Liver (tissue), 9 donors: Measurements from ENCODE around the gene NAT16. TPM values are rescaled to one million over a fixed set of nuclear protein-coding genes. Genes with fewer than 3 reads are reported as not detected.

Source experiments
- DNase-seq: peaks from one replicate; pipeline ENCODE4 v3.0.0-alpha.2; 2017; ENCODE audit warnings: low spot score
- H3K27ac ChIP-seq, 2 donors: one replicate each; pipeline ENCODE4 v1.7.0; 2013; ENCODE audit warnings: inconsistent platforms in 2 of 2, low read length in 2 of 2, control low read depth in 1 of 2, low read depth in 1 of 2, mild to moderate bottlenecking in 1 of 2
- H3K27me3 ChIP-seq, 4 donors: one replicate each; pipeline versions ENCODE4 v1.6.1 to v1.7.0; 2013; ENCODE audit warnings: low read length in 3 of 4, inconsistent platforms in 1 of 4, mild to moderate bottlenecking in 1 of 4, moderate library complexity in 1 of 4; ENCODE audit not compliant: control insufficient read depth in 4 of 4, insufficient read depth in 4 of 4
- H3K36me3 ChIP-seq, 4 donors: one replicate each; pipeline versions ENCODE4 v1.6.1 to v1.7.0; 2013; ENCODE audit warnings: low read length in 3 of 4, mild to moderate bottlenecking in 3 of 4, low read depth in 1 of 4, moderate library complexity in 1 of 4; ENCODE audit not compliant: control insufficient read depth in 4 of 4, insufficient read depth in 3 of 4
- H3K4me1 ChIP-seq, 4 donors: one replicate each; pipeline versions ENCODE4 v1.6.1 to v1.7.0; 2013; ENCODE audit warnings: low read length in 3 of 4, mild to moderate bottlenecking in 3 of 4, moderate library complexity in 1 of 4; ENCODE audit not compliant: control insufficient read depth in 4 of 4, insufficient read depth in 4 of 4
- H3K4me3 ChIP-seq, 3 donors: one replicate each; pipeline versions ENCODE4 v1.6.1 to v1.7.0; 2013; ENCODE audit warnings: low read length in 3 of 3, control low read depth in 1 of 3, low read depth in 1 of 3, mild to moderate bottlenecking in 1 of 3
- H3K9ac ChIP-seq, 2 donors: one replicate each; pipeline ENCODE4 v1.7.0; 2013; ENCODE audit warnings: low read length in 2 of 2, mild to moderate bottlenecking in 2 of 2, moderate library complexity in 2 of 2, control low read depth in 1 of 2, low read depth in 1 of 2
- H3K9me3 ChIP-seq, 4 donors: one replicate each; pipeline versions ENCODE4 v1.6.1 to v1.7.0; 2013; ENCODE audit warnings: low read length in 3 of 4; ENCODE audit not compliant: control insufficient read depth in 4 of 4
- FOXA1 ChIP-seq: IDR thresholded peaks from 2 replicates; pipeline ENCODE4 v1.6.1; 2016; ENCODE audit warnings: antibody characterized with exemption
- FOXA2 ChIP-seq: IDR thresholded peaks from 2 replicates; pipeline ENCODE4 v1.6.1; 2016; ENCODE audit warnings: antibody characterized with exemption
- GABPA ChIP-seq, 2 donors: IDR thresholded peaks in 1 of 2; conservative IDR thresholded peaks in 1 of 2; 2 replicates each; pipeline ENCODE4 v1.6.1; 2016; ENCODE audit warnings: antibody characterized with exemption in 2 of 2, mild to moderate bottlenecking in 1 of 2, moderate library complexity in 1 of 2
- HNF4A ChIP-seq, 2 donors: conservative IDR thresholded peaks; 2 replicates each; pipeline ENCODE4 v1.6.1; 2016; ENCODE audit warnings: antibody characterized with exemption in 2 of 2, mild to moderate bottlenecking in 2 of 2
- HNF4G ChIP-seq: IDR thresholded peaks from 2 replicates; pipeline ENCODE4 v1.6.1; 2016; ENCODE audit warnings: antibody characterized with exemption
- JUND ChIP-seq, 2 donors: IDR thresholded peaks; 2 replicates each; pipeline ENCODE4 v1.6.1; 2016; ENCODE audit warnings: antibody characterized with exemption in 2 of 2
- MAX ChIP-seq: IDR thresholded peaks from 2 replicates; pipeline ENCODE4 v1.6.1; 2016; ENCODE audit warnings: antibody characterized with exemption
- NR2F2 ChIP-seq: IDR thresholded peaks from 2 replicates; pipeline ENCODE4 v1.6.1; 2016; ENCODE audit warnings: antibody characterized with exemption
- RAD21 ChIP-seq, 2 donors: IDR thresholded peaks; 2 replicates each; pipeline ENCODE4 v1.6.1; 2016; ENCODE audit warnings: antibody characterized with exemption in 2 of 2, mild to moderate bottlenecking in 2 of 2
- SP1 ChIP-seq: IDR thresholded peaks from 2 replicates; pipeline ENCODE4 v1.6.1; 2018; ENCODE audit warnings: antibody characterized with exemption, mild to moderate bottlenecking
- TAF1 ChIP-seq: conservative IDR thresholded peaks from 2 replicates; pipeline ENCODE4 v1.6.1; 2016; ENCODE audit warnings: antibody characterized with exemption, mild to moderate bottlenecking
- YY1 ChIP-seq: IDR thresholded peaks from 2 replicates; pipeline ENCODE4 v1.6.1; 2016; ENCODE audit warnings: antibody characterized with exemption, mild to moderate bottlenecking
- WGBS: extraction: QIAGEN DNeasy Blood & Tissue Kit; methylation state at CpG from one replicate; pipeline ENCODE4 v1.1.7; 2013; 5-methylcytosine and 5-hydroxymethylcytosine counted together
- polyA plus RNA-seq, 2 donors: library from polyadenylated mRNA; stranded (reverse) in 1 of 2; unstranded in 1 of 2; fragments of 200-250 nt in 1 of 2; fragments of >200 nt in 1 of 2; fragmentation: Nextera tagmentation in 1 of 2; extraction: Ambion mirVana in 1 of 2; gene quantifications; one replicate each; pipeline versions ENCODE4 v1.2.1 to v1.2.3, GENCODE V29; 2013 to 2015
- total RNA-seq, 2 donors: library from RNA; depleted of rRNA; stranded (reverse); fragments of >200 nt; gene quantifications; one replicate each; pipeline ENCODE4 v1.2.3, GENCODE V29; 2014
- TF ChIP-seq, protein P1 (sequence below): IDR thresholded peaks from 2 replicates; pipeline ENCODE4 v1.6.1; 2016; ENCODE audit warnings: antibody characterized with exemption
- TF ChIP-seq, protein P2 (sequence below): fragments of 150-350 bp; IDR thresholded peaks from 2 replicates; pipeline ENCODE4 v1.5.1; 2017; ENCODE audit warnings: improper control_type of control experiment, low read depth, low read length; ENCODE audit not compliant: missing input control
- TF ChIP-seq, protein P3 (sequence below): IDR thresholded peaks from 2 replicates; pipeline ENCODE4 v1.6.1; 2016; ENCODE audit warnings: antibody characterized with exemption, mild to moderate bottlenecking
- TF ChIP-seq, protein P4 (sequence below): IDR thresholded peaks from 2 replicates; pipeline ENCODE4 v1.6.1; 2016; ENCODE audit warnings: antibody characterized with exemption
- donor health status: healthy.
- donor health status: healthy.
- donor health status: healthy.
- donor health status: healthy.
- donor health status: healthy.

Gene NAT16
- total and polyA plus RNA-seq, 4 donors: not detected

GRCh38 chr7:101165958-101166647, 14.0 kb downstream of the NAT16 start:
- 3% methylated on average over 38 of the region's 38 CpGs for WGBS
- Histone ChIP-seq H3K4me1 (peaks cover 4 to 34% (median 14%) of the 10 kb centered on the region in 4 donors), H3K27me3 (peaks cover 7 to 9% (median 8%) of the 10 kb centered on the region in 4 donors), H3K4me3 (no peak overlapping the region), H3K27ac (no peak overlapping the region), H3K9me3 (no peaks in the 10 kb centered on the region), H3K9ac (no peak overlapping the region), H3K36me3 (no peaks in the 10 kb centered on the region)
- TF ChIP-seq TAF1 (no peak), YY1 (no peak), MAX (no peak), HNF4G (no peak), HNF4A (conservative IDR thresholded peaks at IDR 0.05) (no peak), RAD21 (IDR thresholded peaks at IDR 0.05) (no peak), JUND (IDR thresholded peaks at IDR 0.05) (no peak), GABPA (IDR thresholded peaks at IDR 0.05 in 1 of 2, conservative IDR thresholded peaks at IDR 0.05 in 1 of 2) (no peak), FOXA1 (no peak), SP1 (no peak), FOXA2 (no peak)
- TF ChIP-seq, protein P1, sequence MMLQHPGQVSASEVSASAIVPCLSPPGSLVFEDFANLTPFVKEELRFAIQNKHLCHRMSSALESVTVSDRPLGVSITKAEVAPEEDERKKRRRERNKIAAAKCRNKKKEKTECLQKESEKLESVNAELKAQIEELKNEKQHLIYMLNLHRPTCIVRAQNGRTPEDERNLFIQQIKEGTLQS: no peak
- TF ChIP-seq, protein P2, sequence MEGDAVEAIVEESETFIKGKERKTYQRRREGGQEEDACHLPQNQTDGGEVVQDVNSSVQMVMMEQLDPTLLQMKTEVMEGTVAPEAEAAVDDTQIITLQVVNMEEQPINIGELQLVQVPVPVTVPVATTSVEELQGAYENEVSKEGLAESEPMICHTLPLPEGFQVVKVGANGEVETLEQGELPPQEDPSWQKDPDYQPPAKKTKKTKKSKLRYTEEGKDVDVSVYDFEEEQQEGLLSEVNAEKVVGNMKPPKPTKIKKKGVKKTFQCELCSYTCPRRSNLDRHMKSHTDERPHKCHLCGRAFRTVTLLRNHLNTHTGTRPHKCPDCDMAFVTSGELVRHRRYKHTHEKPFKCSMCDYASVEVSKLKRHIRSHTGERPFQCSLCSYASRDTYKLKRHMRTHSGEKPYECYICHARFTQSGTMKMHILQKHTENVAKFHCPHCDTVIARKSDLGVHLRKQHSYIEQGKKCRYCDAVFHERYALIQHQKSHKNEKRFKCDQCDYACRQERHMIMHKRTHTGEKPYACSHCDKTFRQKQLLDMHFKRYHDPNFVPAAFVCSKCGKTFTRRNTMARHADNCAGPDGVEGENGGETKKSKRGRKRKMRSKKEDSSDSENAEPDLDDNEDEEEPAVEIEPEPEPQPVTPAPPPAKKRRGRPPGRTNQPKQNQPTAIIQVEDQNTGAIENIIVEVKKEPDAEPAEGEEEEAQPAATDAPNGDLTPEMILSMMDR: no peak
- DNase-seq: no peak

- peak; percentile 84 for DNase-seq
- H3K4me3 ChIP-seq: peak within 1 kb of the TSS in 1 of 3 donors; percentile 12
- 3% methylated on average over 74 of the region's 74 CpGs for WGBS
- no peak for TF ChIP-seq NR2F2
- TF ChIP-seq, protein P3, sequence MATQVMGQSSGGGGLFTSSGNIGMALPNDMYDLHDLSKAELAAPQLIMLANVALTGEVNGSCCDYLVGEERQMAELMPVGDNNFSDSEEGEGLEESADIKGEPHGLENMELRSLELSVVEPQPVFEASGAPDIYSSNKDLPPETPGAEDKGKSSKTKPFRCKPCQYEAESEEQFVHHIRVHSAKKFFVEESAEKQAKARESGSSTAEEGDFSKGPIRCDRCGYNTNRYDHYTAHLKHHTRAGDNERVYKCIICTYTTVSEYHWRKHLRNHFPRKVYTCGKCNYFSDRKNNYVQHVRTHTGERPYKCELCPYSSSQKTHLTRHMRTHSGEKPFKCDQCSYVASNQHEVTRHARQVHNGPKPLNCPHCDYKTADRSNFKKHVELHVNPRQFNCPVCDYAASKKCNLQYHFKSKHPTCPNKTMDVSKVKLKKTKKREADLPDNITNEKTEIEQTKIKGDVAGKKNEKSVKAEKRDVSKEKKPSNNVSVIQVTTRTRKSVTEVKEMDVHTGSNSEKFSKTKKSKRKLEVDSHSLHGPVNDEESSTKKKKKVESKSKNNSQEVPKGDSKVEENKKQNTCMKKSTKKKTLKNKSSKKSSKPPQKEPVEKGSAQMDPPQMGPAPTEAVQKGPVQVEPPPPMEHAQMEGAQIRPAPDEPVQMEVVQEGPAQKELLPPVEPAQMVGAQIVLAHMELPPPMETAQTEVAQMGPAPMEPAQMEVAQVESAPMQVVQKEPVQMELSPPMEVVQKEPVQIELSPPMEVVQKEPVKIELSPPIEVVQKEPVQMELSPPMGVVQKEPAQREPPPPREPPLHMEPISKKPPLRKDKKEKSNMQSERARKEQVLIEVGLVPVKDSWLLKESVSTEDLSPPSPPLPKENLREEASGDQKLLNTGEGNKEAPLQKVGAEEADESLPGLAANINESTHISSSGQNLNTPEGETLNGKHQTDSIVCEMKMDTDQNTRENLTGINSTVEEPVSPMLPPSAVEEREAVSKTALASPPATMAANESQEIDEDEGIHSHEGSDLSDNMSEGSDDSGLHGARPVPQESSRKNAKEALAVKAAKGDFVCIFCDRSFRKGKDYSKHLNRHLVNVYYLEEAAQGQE: peak; percentile 100
- TF ChIP-seq, protein P4, sequence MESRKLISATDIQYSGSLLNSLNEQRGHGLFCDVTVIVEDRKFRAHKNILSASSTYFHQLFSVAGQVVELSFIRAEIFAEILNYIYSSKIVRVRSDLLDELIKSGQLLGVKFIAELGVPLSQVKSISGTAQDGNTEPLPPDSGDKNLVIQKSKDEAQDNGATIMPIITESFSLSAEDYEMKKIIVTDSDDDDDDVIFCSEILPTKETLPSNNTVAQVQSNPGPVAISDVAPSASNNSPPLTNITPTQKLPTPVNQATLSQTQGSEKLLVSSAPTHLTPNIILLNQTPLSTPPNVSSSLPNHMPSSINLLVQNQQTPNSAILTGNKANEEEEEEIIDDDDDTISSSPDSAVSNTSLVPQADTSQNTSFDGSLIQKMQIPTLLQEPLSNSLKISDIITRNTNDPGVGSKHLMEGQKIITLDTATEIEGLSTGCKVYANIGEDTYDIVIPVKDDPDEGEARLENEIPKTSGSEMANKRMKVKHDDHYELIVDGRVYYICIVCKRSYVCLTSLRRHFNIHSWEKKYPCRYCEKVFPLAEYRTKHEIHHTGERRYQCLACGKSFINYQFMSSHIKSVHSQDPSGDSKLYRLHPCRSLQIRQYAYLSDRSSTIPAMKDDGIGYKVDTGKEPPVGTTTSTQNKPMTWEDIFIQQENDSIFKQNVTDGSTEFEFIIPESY: no peak
- peak; percentile 30 for TF ChIP-seq SP1
- peaks cover 7 to 9% (median 7%) of the 10 kb centered on the region in 4 donors for H3K27me3 ChIP-seq
- no peaks in the 10 kb centered on the region for H3K9me3 ChIP-seq
- H3K36me3 ChIP-seq: peaks cover 0 to 1% (median under 1%) of the 10 kb centered on the region in 4 donors
- H3K27ac ChIP-seq: no peak within 1 kb of the TSS
- H3K9ac ChIP-seq: no peak within 1 kb of the TSS
- H3K4me1 ChIP-seq: peaks cover 4 to 34% (median 14%) of the 10 kb centered on the region in 4 donors
Measured at GRCh38 chr7:101165075-101165957, 14.8 kb downstream of the NAT16 start, which contains the start of gene VGF. TSS of gene VGF (minus strand) at chr7:101165569. CDS start at chr7:101164843, 726 bp downstream.
